GM12878 (cell line): ENCODE results near the gene ADGRD2. TPM values are rescaled to one million over a fixed set of nuclear protein-coding genes. Genes with fewer than 3 reads are reported as not detected.

Experiments
- ATAC-seq: fragments of 200-7000 bp; cut with Tn5 transposase; 3 replicates; pipeline ENCODE4 v1.9.1; 2020; ENCODE audit warnings: mild to moderate bottlenecking, moderate library complexity
- BruUV-seq: library from RNA; stranded (reverse); fragments of 400-500 nt; replicated peaks from 2 replicates; lab custom pipeline; 2021; lab: Mats Ljungman, UMichigan
- CTCF ChIA-PET: fragments of 300-600 bp; sonication (Branson Sonifier 250); formaldehyde crosslinking; extraction: SDS; loops from one replicate; lab custom pipeline; 2021; ENCODE audit warnings: inconsistent platforms; lab: Yijun Ruan, JAX
- POLR2A ChIA-PET: fragments of 350-600 bp; formaldehyde crosslinking; extraction: SDS; loops from one replicate; lab custom pipeline; 2021; ENCODE audit warnings: inconsistent platforms; lab: Charles Lee
- RAD21 ChIA-PET: fragments of 300-600 bp; sonication (Branson Sonifier 250); formaldehyde crosslinking; loops from one replicate; lab custom pipeline; 2023; ENCODE audit warnings: antibody characterized with exemption; ENCODE audit not compliant: unreplicated experiment; lab: Charles Lee
- SMC1A ChIA-PET: fragments of 300-600 bp; sonication (Branson Sonifier 250); formaldehyde crosslinking; loops from one replicate; lab custom pipeline; 2023; ENCODE audit not compliant: unreplicated experiment, uncharacterized antibody; lab: Charles Lee
- DNase-seq: peaks from one replicate; pipeline ENCODE4 v3.0.0-alpha.2; 2011; ENCODE audit warnings: low read depth, low spot score
- FAIRE-seq: peaks from 3 replicates; lab custom pipeline; 2011; peaks lifted over from hg19 to GRCh38; lab: Jason Lieb, UNC
- H2AFZ ChIP-seq: 2 replicates; pipeline ENCODE4 v1.6.0; 2011; ENCODE audit warnings: low read depth, low read length, control low read depth; ENCODE audit not compliant: control insufficient read depth
- H3K27ac ChIP-seq: 2 replicates; pipeline ENCODE4 v1.5.1; 2011; ENCODE audit warnings: control low read depth; ENCODE audit not compliant: control insufficient read depth, insufficient read depth
- H3K27me3 ChIP-seq, 2 experiments: replicated peaks in 1 of 2; 2 replicates each; pipeline versions ENCODE4 v1.6.0 to v1.6.1; 2011; ENCODE audit warnings: low read length in 1 of 2; ENCODE audit not compliant: control insufficient read depth in 2 of 2, insufficient read depth in 2 of 2
- H3K36me3 ChIP-seq, 2 experiments: 2 replicates each; pipeline ENCODE4 v1.5.1; 2011; ENCODE audit warnings: low read length in 1 of 2; ENCODE audit not compliant: control insufficient read depth in 2 of 2, insufficient read depth in 2 of 2
- H3K4me1 ChIP-seq: 2 replicates; pipeline ENCODE4 v1.6.1; 2011; ENCODE audit warnings: mild to moderate bottlenecking, low read length, moderate library complexity, mixed read lengths; ENCODE audit not compliant: control insufficient read depth, insufficient read depth
- H3K4me2 ChIP-seq: 2 replicates; pipeline ENCODE4 v1.6.0; 2011; ENCODE audit warnings: control low read depth; ENCODE audit not compliant: control insufficient read depth, insufficient read depth
- H3K4me3 ChIP-seq: fragments of 200-600 bp; sonication (generic); 2 replicates; pipeline ENCODE4 v1.5.1; 2016
- H3K79me2 ChIP-seq: 2 replicates; pipeline ENCODE4 v1.6.0; 2011; ENCODE audit warnings: low read length; ENCODE audit not compliant: control insufficient read depth, insufficient read depth
- H3K9ac ChIP-seq: 2 replicates; pipeline ENCODE4 v1.8.0; 2011; ENCODE audit warnings: low read length, control low read depth, mixed read lengths; ENCODE audit not compliant: control insufficient read depth, insufficient read depth
- H3K9me3 ChIP-seq: replicated peaks from 3 replicates; pipeline ENCODE4 v1.5.1; 2011; ENCODE audit warnings: mild to moderate bottlenecking, low read length; ENCODE audit not compliant: control insufficient read depth, insufficient read depth
- H4K20me1 ChIP-seq: 2 replicates; pipeline ENCODE4 v1.6.0; 2011; ENCODE audit not compliant: control insufficient read depth, insufficient read depth
- ASH2L ChIP-seq: fragments of 300-600, 200-600 bp; sonication (generic); IDR thresholded peaks from 2 replicates; pipeline ENCODE4 v1.6.1; 2017; ENCODE audit warnings: low read depth, mild to moderate bottlenecking, borderline replicate concordance
- ATF7 ChIP-seq: fragments of 450-650 bp; IDR thresholded peaks from 2 replicates; pipeline ENCODE4 v1.6.1; 2016; ENCODE audit warnings: low read depth, mild to moderate bottlenecking
- BMI1 ChIP-seq: fragments of 450-650 bp; IDR thresholded peaks from 2 replicates; pipeline ENCODE4 v1.6.1; 2016; ENCODE audit warnings: mild to moderate bottlenecking, moderate library complexity, borderline replicate concordance
- FOS ChIP-seq: IDR thresholded peaks from 3 replicates; pipeline ENCODE4 v1.6.1; 2011; ENCODE audit warnings: borderline replicate concordance; ENCODE audit not compliant: insufficient read length; ENCODE audit errors: extremely low read depth
- HDAC2 ChIP-seq: fragments of 200-600 bp; sonication (generic); IDR thresholded peaks from 2 replicates; pipeline ENCODE4 v1.6.1; 2017
- IRF5 ChIP-seq: fragments of 450-650 bp; IDR thresholded peaks from 2 replicates; pipeline ENCODE4 v1.6.1; 2017; ENCODE audit warnings: borderline replicate concordance
- NFYA ChIP-seq: IDR thresholded peaks from 2 replicates; pipeline ENCODE4 v1.6.1; 2011; ENCODE audit warnings: low read depth, mild to moderate bottlenecking, low read length, improper control_type of control experiment, borderline replicate concordance
- PML ChIP-seq: IDR thresholded peaks from 2 replicates; pipeline ENCODE4 v1.6.1; 2012; ENCODE audit warnings: low read length, inconsistent platforms
- STAT1 ChIP-seq: fragments of 450-650 bp; conservative IDR thresholded peaks from 2 replicates; pipeline ENCODE4 v1.6.1; 2014; ENCODE audit warnings: antibody characterized with exemption, mild to moderate bottlenecking
- TBL1XR1 ChIP-seq: IDR thresholded peaks from 2 replicates; pipeline ENCODE4 v1.6.1; 2012; ENCODE audit warnings: low read depth, low read length, improper control_type of control experiment
- ZNF274 ChIP-seq: IDR thresholded peaks from one replicate; pipeline ENCODE4 v1.8.0; 2011; ENCODE audit not compliant: insufficient read length, insufficient read depth
- ZNF622 ChIP-seq: fragments of 450-650 bp; IDR thresholded peaks from 2 replicates; pipeline ENCODE4 v1.6.1; 2017; ENCODE audit warnings: mild to moderate bottlenecking, inconsistent platforms
- ZSCAN29 ChIP-seq: fragments of 450-650 bp; IDR thresholded peaks from 2 replicates; pipeline ENCODE4 v1.6.1; 2017; ENCODE audit warnings: mild to moderate bottlenecking, moderate library complexity
- WGBS: methylation state at CpG from one replicate; pipeline ENCODE4 v1.1.6; 2016; ENCODE audit warnings: low lambda C conversion rate; ENCODE audit not compliant: insufficient replicate concordance, insufficient coverage; ENCODE audit errors: missing lambda C conversion rate; 5-methylcytosine and 5-hydroxymethylcytosine counted together
- in situ Hi-C: fragments of 300-500 bp; cut with MboI; formaldehyde crosslinking; loops from 9 replicates; pipeline ENCODE4 v1.14.3; 2018; ENCODE audit warnings: mixed read lengths
- intact Hi-C: fragments of 100-400 bp; cut with micrococcal nuclease; formaldehyde crosslinking; loops from one replicate; pipeline ENCODE4 v1.14.2; 2022; ENCODE audit not compliant: unreplicated experiment
- polyA plus RNA-seq, 11 experiments: library from polyadenylated mRNA; depleted of rRNA in 4 of 11; unstranded in 6 of 11; stranded (reverse) in 5 of 11; fragments of >200 nt; fragmentation: Nextera tagmentation in 4 of 11; fragmentation: Illumina TruSeq in 1 of 11; extraction: Ambion mirVana in 4 of 11; extraction: Trizol in 1 of 11; gene quantifications; 1 replicate in 1 of 11; 2 replicates in 10 of 11; pipeline versions ENCODE4 v1.2.1 to v1.2.3, GENCODE V29; 2011 to 2016; ENCODE audit warnings: inconsistent platforms in 2 of 11, missing spikeins in 2 of 11, low read depth in 1 of 11
- total RNA-seq, 4 experiments: library from RNA; depleted of rRNA in 3 of 4; stranded (reverse); fragments of >200 nt in 3 of 4; fragmentation: Illumina TruSeq in 1 of 4; extraction: Trizol in 1 of 4; gene quantifications; 2 replicates each; pipeline versions ENCODE4 v1.2.1 to v1.2.3, GENCODE V29; 2013 to 2021

The ADGRD2 gene
- total and polyA plus RNA-seq, 10 of the 15 experiments (the other 5 are each of a cell fraction or from before 2014, with no cell fraction given) = not detected

- H3K79me2 ChIP-seq = no peaks in the 10 kb centered on the region
- WGBS = 59% methylated on average over 14 of the region's 17 CpGs
- in situ Hi-C loops = no loop called here
Observed at GRCh38 chr9:124481115-124481514, 30.9 kb downstream of the ADGRD2 start.

More at GRCh38 chr9:124481115-124481514, 30.9 kb downstream of the ADGRD2 start:
- no peaks in the 10 kb centered on the region for H4K20me1 ChIP-seq
- BruUV-seq = no TSS peak
- no peaks in the 10 kb centered on the region for H3K9me3 ChIP-seq
- POLR2A ChIA-PET = no interaction called here
- FAIRE-seq = no peak
- SMC1A ChIA-PET = interaction anchor here (1.4 kb wide), 1 partner anchor 231 kb away, joined by 4 read pairs; no protein-coding TSS in a partner anchor
- H3K4me2 ChIP-seq = no peak overlapping the region
- H3K4me1 ChIP-seq = no peaks in the 10 kb centered on the region
- no peak overlapping the region for H3K27ac ChIP-seq
- H3K36me3 ChIP-seq = no peaks in the 10 kb centered on the region
- DNase-seq = no peak
- H3K4me3 ChIP-seq = no peak overlapping the region
- RAD21 ChIA-PET = no interaction called here
- H3K9ac ChIP-seq = no peak overlapping the region
- TF ChIP-seq ZNF622 (no peak), PML (no peak), ZSCAN29 (no peak), ASH2L (no peak), STAT1 (no peak), BMI1 (no peak), FOS (no peak), TBL1XR1 (no peak), ATF7 (no peak), HDAC2 (no peak), IRF5 (no peak), ZNF274 (no peak), NFYA (no peak)
- H3K27me3 ChIP-seq = peaks cover 2 to 5% of the 10 kb centered on the region in 2 experiments; a peak in 3 of 4 replicates
- H2AFZ ChIP-seq = no peak overlapping the region
- CTCF ChIA-PET = no interaction called here
- ATAC-seq = no peak
- intact Hi-C loops = loop anchor here (5.0 kb wide), 1 partner anchor 64 kb away; the partner anchor contains the start of gene PSMB7
